GM19240 (cell line): Measurements from ENCODE around the gene SLC48A1.
A peak's percentile ranks its signal among the peaks of the same experiment; 100 is the strongest.

Source experiments
- DNase-seq: peaks from one replicate; pipeline ENCODE4 v3.0.0; 2011; ENCODE audit warnings: low spot score; ENCODE audit not compliant: insufficient read length

SLC48A1 gene

DNA sequence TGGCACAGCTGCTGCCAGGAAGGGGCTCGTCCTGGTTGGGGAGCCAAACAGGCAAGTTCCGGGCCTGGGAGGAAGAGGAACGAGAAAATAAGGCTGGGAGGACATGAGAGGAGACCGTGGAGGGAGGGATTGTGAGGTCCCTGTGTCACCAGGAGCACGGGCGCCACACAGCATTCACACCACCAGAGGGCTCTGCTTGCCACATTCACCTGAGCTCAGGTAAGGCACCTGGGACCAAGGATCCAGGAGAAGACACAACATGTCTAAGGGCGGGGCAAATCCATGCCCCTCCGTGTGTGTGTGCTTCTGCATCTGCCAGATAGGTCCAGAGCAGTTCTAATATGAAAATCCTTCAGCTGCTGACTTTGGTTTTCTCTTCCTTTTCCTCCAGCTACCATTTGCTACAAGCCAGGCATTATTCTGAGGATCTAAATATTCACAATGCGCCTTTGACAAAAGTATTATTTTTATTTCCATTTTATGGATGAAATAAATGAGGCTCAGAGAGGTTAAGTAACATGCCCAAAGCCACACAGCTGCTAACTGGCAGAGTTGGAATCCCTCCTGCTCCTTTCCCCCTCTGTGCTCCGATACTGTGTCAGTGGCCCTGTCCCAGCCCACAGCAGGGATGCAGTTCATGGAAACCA, 28.9 kb upstream of the SLC48A1 start:
- no peak for DNase-seq

DNA sequence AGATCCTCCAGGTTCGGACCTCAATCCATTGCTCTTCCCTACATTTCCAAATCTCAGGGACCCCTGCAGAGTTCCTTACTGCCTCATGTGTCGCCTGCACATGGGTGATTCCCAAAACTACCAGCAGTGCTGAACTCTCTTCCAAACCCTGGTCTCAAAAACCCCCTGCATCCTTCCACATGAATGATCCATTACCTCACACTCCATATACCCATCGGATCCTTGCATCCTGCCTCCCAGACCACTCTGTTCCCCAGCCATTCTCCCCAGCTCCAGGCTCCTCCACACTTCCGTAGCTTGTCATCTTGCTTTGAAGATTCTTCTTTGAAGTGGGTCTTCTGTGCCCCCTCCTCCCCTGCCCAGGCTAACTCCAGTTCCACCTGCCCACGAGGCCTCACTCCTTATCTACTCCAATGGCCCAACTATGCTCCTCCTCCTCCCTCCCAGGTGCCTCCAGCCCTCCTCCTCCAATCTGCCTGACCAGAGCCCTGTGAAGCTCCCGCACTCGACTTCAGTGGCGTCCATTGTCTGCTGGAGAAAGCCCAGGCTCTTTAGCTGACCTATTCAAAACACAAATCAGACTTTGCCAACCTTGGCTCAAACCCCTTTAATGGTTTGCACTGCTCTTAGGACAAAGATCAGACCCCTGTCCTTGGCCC, 28.1 kb upstream of the SLC48A1 start:
- no peak for DNase-seq

DNA sequence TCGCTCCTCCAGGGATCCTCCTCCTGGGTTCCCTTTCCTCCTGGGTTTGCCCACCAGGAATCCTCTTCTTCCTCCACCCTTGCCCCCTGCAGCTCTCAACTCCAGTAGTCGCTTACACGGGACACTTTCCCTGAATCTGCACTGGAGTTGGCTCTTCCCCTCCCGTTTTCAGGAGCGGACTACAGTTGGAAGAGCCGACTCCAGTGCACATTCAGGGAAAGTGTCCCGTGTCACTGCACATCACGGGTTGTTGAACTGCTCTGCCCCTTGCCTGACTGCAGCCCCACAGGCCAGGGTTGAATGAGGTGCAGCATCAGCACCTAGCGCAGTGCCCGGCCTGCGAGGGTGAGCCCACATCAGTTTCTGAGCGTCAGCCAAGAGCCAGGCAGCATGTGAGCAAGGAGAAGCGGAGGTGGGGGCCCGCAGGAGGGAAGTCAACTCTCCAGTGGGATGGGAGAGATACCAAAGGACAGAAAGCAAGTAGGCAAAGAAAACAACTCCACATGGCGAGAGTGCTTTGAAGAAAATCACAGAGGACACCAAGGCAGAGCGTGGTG, 27.5 kb upstream of the SLC48A1 start:
- no peak for DNase-seq

DNA sequence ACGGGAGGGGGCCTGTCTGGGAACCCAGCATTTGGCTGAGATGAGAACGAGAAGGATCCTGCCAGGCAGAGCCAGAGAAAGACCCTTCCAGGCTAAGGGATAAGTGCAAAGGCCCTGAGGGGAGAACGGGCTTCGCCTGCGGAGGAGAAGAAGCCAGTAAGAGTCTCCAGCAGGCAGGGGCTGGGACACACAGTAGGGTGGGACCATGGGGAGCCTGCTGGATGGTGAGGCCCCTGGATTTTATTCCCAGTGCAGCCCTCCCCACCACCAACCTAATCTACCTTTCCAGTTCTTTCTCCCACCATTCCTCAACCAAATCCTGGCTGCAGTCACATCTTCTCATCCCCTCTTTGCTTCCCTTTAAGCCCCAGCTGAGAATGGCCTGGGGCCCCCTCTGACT, 27.0 kb upstream of the SLC48A1 start:
- DNase-seq = no peak

DNA sequence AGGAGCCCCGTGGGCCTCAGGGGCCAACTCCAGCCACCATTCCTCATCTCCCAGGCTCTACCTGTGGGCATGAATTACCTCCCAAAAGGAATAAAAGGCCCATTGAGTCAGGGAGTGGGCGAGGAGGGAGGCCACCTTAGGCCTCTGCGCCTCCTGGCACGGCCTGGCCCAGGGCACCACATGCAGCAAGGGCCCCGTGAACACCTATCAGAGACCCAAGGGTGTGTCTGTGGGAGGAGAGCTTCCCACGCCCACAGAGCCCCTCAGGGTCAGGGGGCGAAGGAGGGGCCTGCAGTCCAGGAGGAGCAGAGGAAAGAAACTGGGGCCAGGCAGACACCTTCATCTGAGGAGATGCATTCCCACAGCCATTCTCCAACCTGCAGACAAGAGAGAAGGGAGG, 26.5 kb upstream of the SLC48A1 start:
- no peak for DNase-seq

DNA sequence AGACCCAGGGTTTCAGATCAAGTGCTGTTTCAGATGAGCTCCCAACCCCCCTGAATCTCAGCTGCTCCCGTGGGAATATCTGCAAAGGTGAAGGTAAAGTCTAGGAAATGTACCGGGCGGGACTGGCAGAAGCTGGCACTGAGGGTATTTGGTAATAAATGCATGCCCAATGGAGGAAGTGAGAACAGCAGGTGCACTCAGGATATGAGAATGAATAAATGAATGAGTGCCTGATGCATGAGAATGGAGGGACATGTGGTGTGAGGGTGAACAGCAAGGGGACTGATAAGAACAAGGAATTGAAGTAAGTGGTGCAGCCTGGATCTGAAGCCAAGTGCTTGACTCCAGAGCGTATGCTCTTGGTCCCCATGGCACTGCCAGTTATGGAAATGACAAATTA, 25.9 kb upstream of the SLC48A1 start:
- no peak for DNase-seq

DNA sequence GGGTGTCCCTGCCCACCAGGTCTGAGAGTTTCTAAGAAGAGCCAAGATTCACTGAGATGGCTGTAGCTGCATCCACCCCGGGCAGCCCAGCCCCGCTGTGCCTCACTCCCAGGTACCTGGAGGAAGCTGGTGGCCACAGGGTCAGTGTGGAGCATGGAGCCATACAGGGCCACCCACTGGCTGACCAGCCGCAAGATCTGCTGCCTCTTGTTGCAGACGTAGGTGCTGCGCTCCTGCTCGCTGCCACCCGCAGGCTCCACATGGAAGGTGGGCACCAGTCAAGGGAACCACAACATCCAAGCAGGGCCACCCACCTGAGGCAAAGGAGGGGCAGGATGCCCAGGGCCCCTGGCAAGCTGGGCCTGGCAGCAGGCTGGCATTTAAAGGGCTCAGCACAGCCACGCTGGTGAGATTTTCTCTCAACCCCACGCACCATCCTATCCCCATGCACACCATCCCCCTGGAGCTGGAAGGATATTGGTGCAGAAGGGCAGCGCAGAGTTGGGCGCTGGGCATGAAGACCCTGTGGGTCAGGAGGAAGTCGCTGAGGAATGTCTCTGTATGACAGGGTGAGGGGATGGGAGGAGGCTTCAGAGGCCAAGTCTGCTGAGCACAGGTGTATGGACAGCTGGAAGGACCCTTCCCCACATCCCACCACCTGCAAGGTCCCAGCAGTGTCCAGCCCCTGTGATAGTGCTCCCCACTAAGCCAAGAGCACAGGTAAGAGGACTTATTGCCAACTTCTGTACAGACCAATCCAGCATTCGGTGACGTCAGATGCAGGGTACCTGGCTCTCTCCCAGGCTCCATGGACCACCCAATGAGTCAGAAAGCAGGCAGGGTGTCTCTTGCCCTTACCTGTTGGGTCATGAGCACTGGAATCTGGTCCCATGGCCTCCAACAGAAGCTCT, 25.2 kb upstream of the SLC48A1 start:
- no peak for DNase-seq

DNA sequence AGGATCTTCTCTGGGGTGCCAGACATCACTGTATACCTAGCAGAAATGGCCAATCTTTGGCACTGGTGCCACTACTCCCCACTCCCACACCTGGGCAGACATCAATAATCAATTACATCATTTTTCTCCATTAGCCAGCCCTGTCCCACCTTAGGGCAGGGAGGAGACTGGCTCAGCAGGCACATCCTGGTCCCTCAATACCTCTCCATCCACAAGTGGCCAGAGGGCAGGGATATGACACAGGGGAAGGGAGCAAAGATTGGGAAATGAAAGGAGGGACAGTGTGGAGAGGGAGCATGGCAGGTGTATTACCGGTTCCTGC, 24.6 kb upstream of the SLC48A1 start:
- DNase-seq = no peak

DNA sequence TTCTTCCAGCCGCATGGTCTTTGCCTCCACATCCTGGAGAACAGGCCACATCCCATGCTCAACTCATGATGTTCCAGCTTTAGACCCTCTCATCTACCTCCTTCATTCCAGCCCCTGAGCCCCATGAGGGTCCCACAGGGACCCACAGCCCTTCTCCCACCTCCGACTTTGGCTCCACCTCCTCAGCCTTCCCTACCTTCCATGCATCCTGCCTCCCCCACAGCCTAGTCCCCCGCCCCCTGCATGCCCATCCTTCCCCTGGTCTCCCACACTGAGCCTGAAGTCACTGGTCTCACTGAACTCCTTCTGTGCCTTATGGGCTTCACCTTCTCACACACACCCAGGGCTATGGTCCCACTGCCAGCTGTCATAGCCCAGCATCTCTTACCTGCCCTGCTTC, 24.1 kb upstream of the SLC48A1 start:
- DNase-seq = no peak

DNA sequence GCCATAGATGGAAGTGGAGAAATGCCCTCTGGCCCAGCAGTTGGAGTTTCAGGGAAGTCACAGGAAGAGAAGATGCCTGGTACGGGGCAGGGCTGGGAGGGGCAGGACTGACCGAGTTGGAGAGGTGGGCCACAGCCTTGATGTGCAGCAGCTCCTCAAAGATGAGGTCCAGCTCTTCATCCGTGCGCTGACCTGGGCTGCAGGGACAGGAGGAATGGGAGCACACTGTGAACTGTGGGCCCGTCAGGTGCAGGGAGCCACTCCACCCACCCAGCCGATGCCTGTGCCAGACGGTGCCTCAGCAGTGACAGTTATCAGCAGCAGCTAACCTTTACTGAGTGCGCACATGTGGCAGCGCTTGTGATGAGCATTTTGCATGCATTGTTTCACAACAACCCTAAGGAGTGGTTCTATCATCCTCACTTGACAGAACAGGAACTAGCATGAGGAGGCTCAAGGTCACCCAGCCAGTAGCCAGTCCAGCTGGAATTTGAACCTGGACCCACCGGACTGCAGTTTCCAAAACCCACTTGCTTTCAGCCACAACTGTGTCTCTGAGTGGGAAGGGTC, 22.7 kb upstream of the SLC48A1 start:
- no peak for DNase-seq

DNA sequence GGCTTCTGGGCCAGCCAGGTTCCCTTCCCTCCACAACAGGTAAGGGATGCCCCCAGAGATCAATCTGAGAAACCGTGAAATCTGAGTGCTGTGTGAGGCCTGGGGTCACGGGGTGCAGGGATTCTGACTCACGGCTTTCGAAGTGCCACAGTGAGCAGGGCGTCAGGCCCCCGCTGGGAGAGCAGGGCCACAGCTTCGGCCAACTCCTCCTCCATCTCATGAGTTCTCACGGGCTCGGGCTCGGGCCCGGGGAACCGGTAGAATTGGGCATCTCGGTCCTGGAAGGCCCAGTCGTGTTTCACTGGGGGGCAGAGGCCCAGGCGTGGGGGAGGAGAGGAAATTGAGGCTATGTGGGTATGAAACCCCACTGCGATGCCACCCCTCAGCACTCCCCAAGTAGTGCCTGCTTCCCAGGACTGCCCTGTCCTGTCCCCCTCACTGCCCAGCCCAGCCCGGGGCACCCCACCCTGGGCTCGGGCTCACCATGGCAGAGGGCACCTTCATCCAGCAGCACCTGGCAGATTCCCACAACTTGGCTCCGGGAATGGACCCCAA, 22.0 kb upstream of the SLC48A1 start:
- DNase-seq = no peak

DNA sequence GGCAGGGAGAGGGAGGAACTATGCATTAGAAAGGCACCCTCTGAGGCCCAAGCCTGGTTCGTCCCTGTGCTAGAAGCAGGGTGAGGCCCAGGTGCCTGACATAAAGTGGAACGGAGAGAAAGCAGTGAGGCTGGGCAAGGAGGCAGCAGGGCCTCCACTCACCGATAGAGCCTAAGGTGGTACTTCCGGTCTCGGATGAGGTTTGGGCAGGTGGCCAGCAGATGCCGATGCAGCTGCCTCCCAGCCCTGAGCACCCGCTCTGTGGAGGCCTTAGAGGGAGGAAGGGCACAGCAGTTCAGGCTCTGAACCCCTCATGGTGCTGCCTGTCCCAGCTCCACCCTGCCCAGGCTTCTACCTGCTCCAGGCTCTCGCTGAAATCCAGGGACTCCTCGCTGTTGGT, 21.5 kb upstream of the SLC48A1 start:
- no peak for DNase-seq

DNA sequence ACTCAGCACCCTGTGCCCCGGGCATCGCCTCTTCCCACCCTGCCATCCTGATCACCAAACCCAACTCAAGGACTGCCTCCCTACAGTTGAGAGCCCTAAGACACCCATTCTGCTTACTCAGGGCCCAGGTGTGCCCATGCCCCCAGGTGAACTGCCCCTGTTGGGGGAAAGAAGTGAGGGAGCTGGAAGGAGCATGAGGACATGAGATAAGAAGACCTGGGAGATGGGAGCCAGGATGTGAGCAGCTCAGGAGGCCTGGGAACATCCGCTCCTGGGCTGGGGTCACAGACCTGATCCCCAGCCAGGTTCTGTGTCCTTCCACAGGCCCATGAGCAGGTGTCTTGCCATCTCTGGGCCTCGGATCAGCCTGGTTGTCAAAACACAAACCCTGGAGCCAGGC, 20.9 kb upstream of the SLC48A1 start:
- DNase-seq = no peak

DNA sequence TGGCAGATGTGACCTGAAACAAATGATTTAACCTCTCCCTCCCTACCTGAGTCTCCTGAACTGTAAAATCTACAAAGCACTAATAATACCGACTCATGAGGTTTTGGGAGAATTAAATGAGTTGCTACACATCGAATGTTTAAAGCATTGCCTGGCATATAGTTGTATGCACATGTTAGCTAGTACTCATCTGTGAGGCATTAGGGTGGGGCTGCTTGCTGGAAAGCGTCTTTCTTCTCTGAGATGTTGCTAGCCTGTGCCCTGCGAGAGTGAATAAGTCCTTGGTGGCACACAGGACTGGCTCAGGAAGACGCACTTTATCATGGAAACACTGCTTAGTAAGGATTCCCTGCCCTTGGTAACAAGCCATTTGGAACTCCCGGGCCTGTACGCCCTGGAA, 20.5 kb upstream of the SLC48A1 start:
- no peak for DNase-seq

DNA sequence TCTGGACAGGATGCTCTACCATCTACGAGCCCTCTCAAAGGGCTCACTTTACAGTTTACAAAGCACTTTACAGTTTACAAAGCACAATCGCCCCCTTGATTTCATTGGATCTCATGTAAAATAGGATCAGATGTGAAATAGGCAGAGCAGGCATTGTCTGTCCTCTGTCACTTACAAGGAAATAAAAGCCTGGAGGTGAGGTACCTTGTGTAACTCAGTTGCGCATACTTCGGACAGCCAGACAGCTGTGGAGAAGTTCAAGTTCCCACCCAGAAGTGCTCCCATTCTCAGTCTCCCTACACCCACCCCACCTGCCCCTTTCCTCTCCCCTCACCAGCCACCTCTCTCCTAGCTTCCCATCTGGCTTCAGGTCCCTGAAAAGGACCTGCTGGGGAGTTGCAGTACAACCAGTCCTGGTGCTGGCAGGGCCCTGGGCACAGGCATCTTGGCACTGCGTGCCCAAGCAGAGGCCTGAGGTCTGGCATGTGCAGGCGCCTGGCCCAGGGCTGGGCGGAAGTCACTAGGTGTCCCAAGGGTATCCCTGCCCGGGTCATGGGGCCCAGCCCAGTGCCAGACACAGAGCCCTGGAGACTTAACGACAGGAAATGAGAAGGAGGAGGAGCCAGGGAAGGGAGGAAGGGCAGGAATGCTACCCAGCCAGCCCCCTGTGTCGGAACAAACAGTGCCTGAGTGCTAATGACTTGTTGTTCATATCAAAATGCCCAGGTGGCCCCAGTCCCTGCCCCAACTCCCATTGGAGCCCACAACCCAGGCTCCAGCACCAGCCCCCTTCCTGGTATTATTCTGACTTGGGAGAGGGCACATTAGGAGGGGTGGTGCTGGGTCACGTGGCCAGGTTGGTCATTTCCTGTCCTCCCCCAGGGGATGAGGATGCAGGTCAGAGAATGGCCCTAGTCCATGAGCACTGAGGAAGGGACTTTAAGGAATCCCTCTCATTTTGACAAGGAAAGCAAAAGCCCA, 19.7 kb upstream of the SLC48A1 start:
- no peak for DNase-seq

DNA sequence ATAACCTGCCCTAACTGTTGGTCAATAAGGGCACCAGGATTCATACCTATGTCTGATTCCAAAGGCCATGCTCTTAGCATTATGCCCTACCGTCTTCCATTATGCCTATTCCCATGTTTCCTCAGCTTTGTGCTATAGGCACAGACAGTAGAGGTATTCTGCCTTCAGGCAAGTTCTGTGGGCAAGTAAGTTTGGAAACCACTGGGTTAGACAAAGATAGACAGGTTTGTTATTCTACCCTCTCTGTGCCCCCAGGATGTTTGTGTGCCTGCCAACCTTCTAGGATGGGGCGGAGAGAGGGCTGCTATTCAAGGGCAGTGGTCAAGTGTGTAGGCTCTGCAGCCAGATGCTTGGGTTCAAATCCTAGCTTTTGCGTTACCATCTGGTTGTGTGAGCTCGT, 18.9 kb upstream of the SLC48A1 start:
- no peak for DNase-seq

DNA sequence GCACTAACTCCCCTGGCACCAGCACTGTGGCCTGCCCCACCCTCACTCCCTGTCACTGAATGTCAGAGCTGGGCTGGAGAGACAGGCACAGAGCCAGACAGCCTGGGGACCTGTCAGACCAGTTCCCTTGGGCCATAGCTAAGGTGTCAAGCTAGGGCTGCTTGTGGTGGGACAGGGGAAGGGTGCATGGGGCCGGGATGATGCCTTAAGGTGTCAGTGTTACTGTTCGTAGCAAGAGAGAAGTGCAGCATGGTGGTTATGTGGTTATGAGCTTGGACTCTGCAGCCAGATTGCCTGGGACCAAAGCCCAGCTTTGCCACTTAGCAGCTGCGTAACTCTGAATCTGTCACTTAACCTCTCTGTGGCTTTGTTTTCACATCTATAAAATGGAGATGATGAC, 18.2 kb upstream of the SLC48A1 start:
- DNase-seq = no peak

DNA sequence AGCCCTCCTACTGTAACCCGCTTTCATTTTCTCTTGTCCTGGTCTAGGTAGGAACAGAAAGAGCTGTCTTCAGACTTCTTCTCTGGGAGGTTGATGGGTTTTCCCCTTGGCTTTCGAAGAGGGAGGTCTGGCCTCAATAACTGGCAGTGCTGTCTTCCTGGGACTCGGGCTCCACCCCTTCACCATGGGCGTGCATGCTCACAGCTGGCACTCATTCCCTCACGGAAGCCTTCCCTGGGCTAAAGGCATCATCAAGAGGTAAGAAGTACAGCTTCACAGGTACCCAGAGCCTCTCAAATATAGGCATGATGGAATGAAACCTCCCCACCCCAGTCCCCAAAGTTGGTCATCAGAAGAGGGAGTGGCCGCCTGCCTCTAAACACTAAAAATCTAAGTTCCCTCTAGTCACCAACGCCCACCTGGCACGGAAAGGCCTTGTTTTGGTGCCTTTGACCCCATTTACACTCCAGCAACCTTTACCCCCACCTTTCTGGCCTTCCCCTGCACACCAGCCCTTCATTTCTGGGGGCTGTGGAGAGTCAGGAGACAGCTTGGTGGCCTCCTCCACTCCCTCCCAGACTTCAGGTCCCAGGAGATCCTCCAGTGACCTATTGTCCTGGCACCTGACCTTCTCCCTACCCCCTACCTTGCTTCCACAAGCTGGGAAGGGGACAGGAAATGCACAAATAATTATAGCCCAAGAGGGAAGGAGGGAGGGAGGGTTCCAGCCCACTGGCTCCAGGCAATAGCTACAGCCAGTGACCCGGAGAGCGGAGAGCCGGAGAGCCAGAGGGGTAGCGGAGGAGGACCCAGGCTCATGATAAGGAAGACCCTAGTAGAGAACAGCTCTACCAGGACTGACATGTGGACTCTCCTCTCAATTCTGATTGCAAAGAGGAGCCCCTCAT, 17.1 kb upstream of the SLC48A1 start:
- peak; percentile 76 for DNase-seq

DNA sequence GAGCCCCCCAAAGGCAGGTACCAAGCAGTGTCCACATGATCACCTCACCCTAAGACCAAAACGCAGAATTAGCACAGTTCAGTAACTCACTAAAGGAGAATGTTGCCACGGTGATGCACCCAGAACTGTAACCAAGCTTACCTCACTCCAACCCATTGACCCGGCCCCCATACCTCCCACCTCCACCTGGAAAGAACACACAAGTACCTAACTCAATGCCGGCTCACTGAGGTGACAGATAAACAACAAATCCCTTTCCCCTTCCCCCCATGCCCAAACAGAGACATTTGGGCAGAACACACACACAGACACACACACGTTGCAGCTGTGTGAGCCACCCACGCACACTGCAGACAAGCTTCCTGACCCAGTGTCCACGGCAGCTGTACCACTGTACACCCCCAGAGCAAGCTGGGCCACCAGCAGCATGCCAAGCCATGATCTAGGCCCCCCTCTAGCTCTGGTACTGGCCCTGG, 15.6 kb upstream of the SLC48A1 start:
- no peak for DNase-seq
